GM12878 (cell line): ENCODE results near the gene ABHD6. TPM values are rescaled to one million over a fixed set of nuclear protein-coding genes. Genes with fewer than 3 reads are reported as not detected.
A peak's percentile ranks its signal among the peaks of the same experiment; 100 is the strongest.

ENCODE experiments used
- ATAC-seq: fragments of 200-7000 bp; cut with Tn5 transposase; 3 replicates; pipeline ENCODE4 v1.9.1; 2020; ENCODE audit warnings: mild to moderate bottlenecking, moderate library complexity
- BruUV-seq: library from RNA; stranded (reverse); fragments of 400-500 nt; replicated peaks from 2 replicates; lab custom pipeline; 2021; lab: Mats Ljungman, UMichigan
- CTCF ChIA-PET: fragments of 300-600 bp; sonication (Branson Sonifier 250); formaldehyde crosslinking; extraction: SDS; loops from one replicate; lab custom pipeline; 2021; ENCODE audit warnings: inconsistent platforms; lab: Yijun Ruan, JAX
- POLR2A ChIA-PET: fragments of 350-600 bp; formaldehyde crosslinking; extraction: SDS; loops from one replicate; lab custom pipeline; 2021; ENCODE audit warnings: inconsistent platforms; lab: Charles Lee
- RAD21 ChIA-PET: fragments of 300-600 bp; sonication (Branson Sonifier 250); formaldehyde crosslinking; loops from one replicate; lab custom pipeline; 2023; ENCODE audit warnings: antibody characterized with exemption; ENCODE audit not compliant: unreplicated experiment; lab: Charles Lee
- SMC1A ChIA-PET: fragments of 300-600 bp; sonication (Branson Sonifier 250); formaldehyde crosslinking; loops from one replicate; lab custom pipeline; 2023; ENCODE audit not compliant: unreplicated experiment, uncharacterized antibody; lab: Charles Lee
- DNase-seq: peaks from one replicate; pipeline ENCODE4 v3.0.0-alpha.2; 2011; ENCODE audit warnings: low read depth, low spot score
- FAIRE-seq: peaks from 3 replicates; lab custom pipeline; 2011; peaks lifted over from hg19 to GRCh38; lab: Jason Lieb, UNC
- H2AFZ ChIP-seq: 2 replicates; pipeline ENCODE4 v1.6.0; 2011; ENCODE audit warnings: low read depth, low read length, control low read depth; ENCODE audit not compliant: control insufficient read depth
- H3K27ac ChIP-seq: 2 replicates; pipeline ENCODE4 v1.5.1; 2011; ENCODE audit warnings: control low read depth; ENCODE audit not compliant: control insufficient read depth, insufficient read depth
- H3K27me3 ChIP-seq, 2 experiments: replicated peaks in 1 of 2; 2 replicates each; pipeline versions ENCODE4 v1.6.0 to v1.6.1; 2011; ENCODE audit warnings: low read length in 1 of 2; ENCODE audit not compliant: control insufficient read depth in 2 of 2, insufficient read depth in 2 of 2
- H3K36me3 ChIP-seq, 2 experiments: 2 replicates each; pipeline ENCODE4 v1.5.1; 2011; ENCODE audit warnings: low read length in 1 of 2; ENCODE audit not compliant: control insufficient read depth in 2 of 2, insufficient read depth in 2 of 2
- H3K4me1 ChIP-seq: 2 replicates; pipeline ENCODE4 v1.6.1; 2011; ENCODE audit warnings: mild to moderate bottlenecking, low read length, moderate library complexity, mixed read lengths; ENCODE audit not compliant: control insufficient read depth, insufficient read depth
- H3K4me2 ChIP-seq: 2 replicates; pipeline ENCODE4 v1.6.0; 2011; ENCODE audit warnings: control low read depth; ENCODE audit not compliant: control insufficient read depth, insufficient read depth
- H3K4me3 ChIP-seq: fragments of 200-600 bp; sonication (generic); 2 replicates; pipeline ENCODE4 v1.5.1; 2016
- H3K79me2 ChIP-seq: 2 replicates; pipeline ENCODE4 v1.6.0; 2011; ENCODE audit warnings: low read length; ENCODE audit not compliant: control insufficient read depth, insufficient read depth
- H3K9ac ChIP-seq: 2 replicates; pipeline ENCODE4 v1.8.0; 2011; ENCODE audit warnings: low read length, control low read depth, mixed read lengths; ENCODE audit not compliant: control insufficient read depth, insufficient read depth
- H3K9me3 ChIP-seq: replicated peaks from 3 replicates; pipeline ENCODE4 v1.5.1; 2011; ENCODE audit warnings: mild to moderate bottlenecking, low read length; ENCODE audit not compliant: control insufficient read depth, insufficient read depth
- H4K20me1 ChIP-seq: 2 replicates; pipeline ENCODE4 v1.6.0; 2011; ENCODE audit not compliant: control insufficient read depth, insufficient read depth
- ESRRA ChIP-seq: IDR thresholded peaks from 2 replicates; pipeline ENCODE4 v1.6.1; 2012; ENCODE audit warnings: mild to moderate bottlenecking, low read length, improper control_type of control experiment
- FOXK2 ChIP-seq: fragments of 450-650 bp; IDR thresholded peaks from 2 replicates; pipeline ENCODE4 v1.6.1; 2017; ENCODE audit warnings: mild to moderate bottlenecking, moderate library complexity
- HDGF ChIP-seq: fragments of 450-650 bp; IDR thresholded peaks from 2 replicates; pipeline ENCODE4 v1.6.1; 2016; ENCODE audit warnings: antibody characterized with exemption
- IKZF1 ChIP-seq: fragments of 450-650 bp; conservative IDR thresholded peaks from 2 replicates; pipeline ENCODE4 v1.6.1; 2017; ENCODE audit warnings: antibody characterized with exemption, mild to moderate bottlenecking
- MEF2B ChIP-seq: fragments of 450-650 bp; IDR thresholded peaks from 2 replicates; pipeline ENCODE4 v1.6.1; 2018; ENCODE audit warnings: mild to moderate bottlenecking, moderate library complexity; ENCODE audit not compliant: partially characterized antibody, poor library complexity, severe bottlenecking
- MXI1 ChIP-seq: fragments of 150-350 bp; IDR thresholded peaks from 2 replicates; pipeline ENCODE4 v1.6.1; 2011; ENCODE audit warnings: low read depth, mild to moderate bottlenecking, inconsistent platforms, low read length, improper control_type of control experiment
- RAD21 ChIP-seq: IDR thresholded peaks from 2 replicates; pipeline ENCODE4 v1.6.1; 2011; ENCODE audit warnings: mild to moderate bottlenecking, low read depth, low read length, moderate library complexity; ENCODE audit not compliant: insufficient read depth
- ZZZ3 ChIP-seq: IDR thresholded peaks from 2 replicates; pipeline ENCODE4 v1.6.1; 2011; ENCODE audit warnings: low read depth; ENCODE audit not compliant: control insufficient read depth, insufficient read length
- WGBS: methylation state at CpG from one replicate; pipeline ENCODE4 v1.1.6; 2016; ENCODE audit warnings: low lambda C conversion rate; ENCODE audit not compliant: insufficient replicate concordance, insufficient coverage; ENCODE audit errors: missing lambda C conversion rate; 5-methylcytosine and 5-hydroxymethylcytosine counted together
- in situ Hi-C: fragments of 300-500 bp; cut with MboI; formaldehyde crosslinking; loops from 9 replicates; pipeline ENCODE4 v1.14.3; 2018; ENCODE audit warnings: mixed read lengths
- intact Hi-C: fragments of 100-400 bp; cut with micrococcal nuclease; formaldehyde crosslinking; loops from one replicate; pipeline ENCODE4 v1.14.2; 2022; ENCODE audit not compliant: unreplicated experiment
- polyA plus RNA-seq, 11 experiments: library from polyadenylated mRNA; depleted of rRNA in 4 of 11; unstranded in 6 of 11; stranded (reverse) in 5 of 11; fragments of >200 nt; fragmentation: Nextera tagmentation in 4 of 11; fragmentation: Illumina TruSeq in 1 of 11; extraction: Ambion mirVana in 4 of 11; extraction: Trizol in 1 of 11; gene quantifications; 1 replicate in 1 of 11; 2 replicates in 10 of 11; pipeline versions ENCODE4 v1.2.1 to v1.2.3, GENCODE V29; 2011 to 2016; ENCODE audit warnings: inconsistent platforms in 2 of 11, missing spikeins in 2 of 11, low read depth in 1 of 11
- total RNA-seq, 4 experiments: library from RNA; depleted of rRNA in 3 of 4; stranded (reverse); fragments of >200 nt in 3 of 4; fragmentation: Illumina TruSeq in 1 of 4; extraction: Trizol in 1 of 4; gene quantifications; 2 replicates each; pipeline versions ENCODE4 v1.2.1 to v1.2.3, GENCODE V29; 2013 to 2021
- TF ChIP-seq, protein P1 (sequence below): fragments of 450-650 bp; IDR thresholded peaks from 2 replicates; pipeline ENCODE4 v1.6.1; 2017; ENCODE audit warnings: mild to moderate bottlenecking, moderate library complexity
- TF ChIP-seq, protein P2 (sequence below): fragments of 450-650 bp; IDR thresholded peaks from 2 replicates; pipeline ENCODE4 v1.6.1; 2017; ENCODE audit warnings: mild to moderate bottlenecking
- TF ChIP-seq, protein P3 (sequence below): fragments of 450-650 bp; formaldehyde crosslinking; IDR thresholded peaks from 2 replicates; pipeline ENCODE4 v1.5.0; 2022; ENCODE audit warnings: mild to moderate bottlenecking, missing genetic modification characterization

The ABHD6 gene
- total and polyA plus RNA-seq, 10 of the 15 experiments (the other 5 are each of a cell fraction or from before 2014, with no cell fraction given): 1.4 to 33.2 (median 3.2) TPM

DNA sequence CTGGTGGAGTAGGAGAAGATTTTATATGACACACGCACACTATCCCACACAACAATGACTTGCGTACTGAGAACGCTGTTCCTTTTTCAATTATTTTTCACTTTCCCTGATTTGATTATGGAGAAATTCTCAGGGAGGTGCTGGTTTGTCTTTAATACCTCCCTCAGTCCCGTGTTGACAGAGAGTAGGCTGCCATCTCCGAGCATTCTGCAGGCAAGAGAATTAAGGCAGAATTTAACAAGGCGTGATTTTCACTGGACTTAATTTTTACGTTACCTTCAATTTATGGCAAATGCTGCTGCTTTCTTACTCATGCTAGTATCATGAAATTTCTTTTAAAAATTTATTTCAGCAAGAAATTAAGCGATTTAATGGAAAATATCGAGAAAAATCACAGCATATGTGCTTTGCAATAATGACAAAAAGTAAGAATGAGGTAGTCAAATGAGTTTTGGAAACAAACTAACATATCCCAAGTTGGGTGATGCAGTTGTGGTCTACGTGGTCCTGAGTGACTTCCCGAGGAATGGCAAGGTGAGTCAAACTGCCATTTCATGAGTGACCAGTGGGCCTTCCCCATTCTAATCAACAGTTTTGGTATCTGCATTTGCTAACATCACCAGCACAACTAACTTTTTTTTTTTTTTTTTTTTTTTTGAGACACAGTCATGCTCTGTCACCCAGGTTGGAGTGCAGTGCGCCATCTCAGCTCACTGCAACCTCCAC lies 43.7 kb upstream of the ABHD6 start (continued):
- TF ChIP-seq MXI1: no peak
- TF ChIP-seq, protein P1, sequence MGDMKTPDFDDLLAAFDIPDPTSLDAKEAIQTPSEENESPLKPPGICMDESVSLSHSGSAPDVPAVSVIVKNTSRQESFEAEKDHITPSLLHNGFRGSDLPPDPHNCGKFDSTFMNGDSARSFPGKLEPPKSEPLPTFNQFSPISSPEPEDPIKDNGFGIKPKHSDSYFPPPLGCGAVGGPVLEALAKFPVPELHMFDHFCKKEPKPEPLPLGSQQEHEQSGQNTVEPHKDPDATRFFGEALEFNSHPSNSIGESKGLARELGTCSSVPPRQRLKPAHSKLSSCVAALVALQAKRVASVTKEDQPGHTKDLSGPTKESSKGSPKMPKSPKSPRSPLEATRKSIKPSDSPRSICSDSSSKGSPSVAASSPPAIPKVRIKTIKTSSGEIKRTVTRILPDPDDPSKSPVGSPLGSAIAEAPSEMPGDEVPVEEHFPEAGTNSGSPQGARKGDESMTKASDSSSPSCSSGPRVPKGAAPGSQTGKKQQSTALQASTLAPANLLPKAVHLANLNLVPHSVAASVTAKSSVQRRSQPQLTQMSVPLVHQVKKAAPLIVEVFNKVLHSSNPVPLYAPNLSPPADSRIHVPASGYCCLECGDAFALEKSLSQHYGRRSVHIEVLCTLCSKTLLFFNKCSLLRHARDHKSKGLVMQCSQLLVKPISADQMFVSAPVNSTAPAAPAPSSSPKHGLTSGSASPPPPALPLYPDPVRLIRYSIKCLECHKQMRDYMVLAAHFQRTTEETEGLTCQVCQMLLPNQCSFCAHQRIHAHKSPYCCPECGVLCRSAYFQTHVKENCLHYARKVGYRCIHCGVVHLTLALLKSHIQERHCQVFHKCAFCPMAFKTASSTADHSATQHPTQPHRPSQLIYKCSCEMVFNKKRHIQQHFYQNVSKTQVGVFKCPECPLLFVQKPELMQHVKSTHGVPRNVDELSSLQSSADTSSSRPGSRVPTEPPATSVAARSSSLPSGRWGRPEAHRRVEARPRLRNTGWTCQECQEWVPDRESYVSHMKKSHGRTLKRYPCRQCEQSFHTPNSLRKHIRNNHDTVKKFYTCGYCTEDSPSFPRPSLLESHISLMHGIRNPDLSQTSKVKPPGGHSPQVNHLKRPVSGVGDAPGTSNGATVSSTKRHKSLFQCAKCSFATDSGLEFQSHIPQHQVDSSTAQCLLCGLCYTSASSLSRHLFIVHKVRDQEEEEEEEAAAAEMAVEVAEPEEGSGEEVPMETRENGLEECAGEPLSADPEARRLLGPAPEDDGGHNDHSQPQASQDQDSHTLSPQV: no peak
- TF ChIP-seq RAD21: no peak

DNA sequence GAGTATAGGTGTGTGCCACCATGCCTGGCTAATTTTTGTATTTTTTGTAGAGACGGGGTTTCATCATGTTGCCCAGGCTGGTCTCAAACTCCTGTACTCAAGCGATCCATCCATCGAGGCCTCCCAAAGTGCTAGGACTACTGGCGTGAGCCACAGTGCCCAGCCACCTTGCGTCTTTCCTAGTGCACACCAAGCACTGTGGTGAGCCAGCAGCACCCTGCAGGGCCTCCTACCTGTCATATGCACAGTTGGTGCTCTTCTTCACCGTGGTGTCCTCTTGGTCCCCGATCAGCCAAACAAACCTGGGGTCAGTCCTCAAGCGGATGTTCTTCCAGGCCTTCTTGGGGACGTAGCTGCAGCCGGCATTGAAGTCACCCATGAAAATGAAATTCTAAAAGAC lies 40.0 kb upstream of the ABHD6 start:
- Histone ChIP-seq H3K4me1 (peaks cover 38% of the 10 kb centered on the region), H3K9me3 (peaks cover 23% of the 10 kb centered on the region), H3K9ac (no peak overlapping the region), H3K79me2 (no peaks in the 10 kb centered on the region; the same call in 1 of the 2 replicates), H3K4me2 (no peak overlapping the region), H3K27me3 (no peaks in the 10 kb centered on the region), H4K20me1 (no peaks in the 10 kb centered on the region), H3K27ac (peak overlapping the region; percentile 43; the same call in 1 of the 2 replicates), H3K36me3 (peaks cover 1 to 6% of the 10 kb centered on the region in 2 experiments; a peak in 2 of 4 replicates), H2AFZ (no peak overlapping the region), H3K4me3 (no peak overlapping the region)
- ChIA-PET CTCF (interaction anchor here (1.9 to 25.2 kb wide), 5 partner anchors 10 to 109 kb away, joined by 8 to 655 read pairs (median 11); partner anchors contain the start of genes DNASE1L3, HTD2 and RPP14), RAD21 (interaction anchor here (1.1 to 3.2 kb wide), 8 partner anchors 9 to 158 kb away, joined by 3 to 105 read pairs (median 22); partner anchors contain the start of genes ABHD6 and DNASE1L3), POLR2A (interaction anchor here (0.6 to 17.1 kb wide), 6 partner anchors 15 to 174 kb away, joined by 3 to 491 read pairs (median 3); partner anchors contain the start of gene DNASE1L3), SMC1A (interaction anchor here (1.0 to 12.6 kb wide), 5 partner anchors 8 to 153 kb away, joined by 3 to 510 read pairs (median 13); partner anchors contain the start of gene DNASE1L3)
- TF ChIP-seq HDGF (0 out of 2 replicates have a peak, but pooled peaks have one; percentile 30), IKZF1 (no peak), ESRRA (no peak), ZZZ3 (no peak), FOXK2 (no peak), MEF2B (no peak)
- TF ChIP-seq, protein P2, sequence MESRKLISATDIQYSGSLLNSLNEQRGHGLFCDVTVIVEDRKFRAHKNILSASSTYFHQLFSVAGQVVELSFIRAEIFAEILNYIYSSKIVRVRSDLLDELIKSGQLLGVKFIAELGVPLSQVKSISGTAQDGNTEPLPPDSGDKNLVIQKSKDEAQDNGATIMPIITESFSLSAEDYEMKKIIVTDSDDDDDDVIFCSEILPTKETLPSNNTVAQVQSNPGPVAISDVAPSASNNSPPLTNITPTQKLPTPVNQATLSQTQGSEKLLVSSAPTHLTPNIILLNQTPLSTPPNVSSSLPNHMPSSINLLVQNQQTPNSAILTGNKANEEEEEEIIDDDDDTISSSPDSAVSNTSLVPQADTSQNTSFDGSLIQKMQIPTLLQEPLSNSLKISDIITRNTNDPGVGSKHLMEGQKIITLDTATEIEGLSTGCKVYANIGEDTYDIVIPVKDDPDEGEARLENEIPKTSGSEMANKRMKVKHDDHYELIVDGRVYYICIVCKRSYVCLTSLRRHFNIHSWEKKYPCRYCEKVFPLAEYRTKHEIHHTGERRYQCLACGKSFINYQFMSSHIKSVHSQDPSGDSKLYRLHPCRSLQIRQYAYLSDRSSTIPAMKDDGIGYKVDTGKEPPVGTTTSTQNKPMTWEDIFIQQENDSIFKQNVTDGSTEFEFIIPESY: no peak
- TF ChIP-seq, protein P3, sequence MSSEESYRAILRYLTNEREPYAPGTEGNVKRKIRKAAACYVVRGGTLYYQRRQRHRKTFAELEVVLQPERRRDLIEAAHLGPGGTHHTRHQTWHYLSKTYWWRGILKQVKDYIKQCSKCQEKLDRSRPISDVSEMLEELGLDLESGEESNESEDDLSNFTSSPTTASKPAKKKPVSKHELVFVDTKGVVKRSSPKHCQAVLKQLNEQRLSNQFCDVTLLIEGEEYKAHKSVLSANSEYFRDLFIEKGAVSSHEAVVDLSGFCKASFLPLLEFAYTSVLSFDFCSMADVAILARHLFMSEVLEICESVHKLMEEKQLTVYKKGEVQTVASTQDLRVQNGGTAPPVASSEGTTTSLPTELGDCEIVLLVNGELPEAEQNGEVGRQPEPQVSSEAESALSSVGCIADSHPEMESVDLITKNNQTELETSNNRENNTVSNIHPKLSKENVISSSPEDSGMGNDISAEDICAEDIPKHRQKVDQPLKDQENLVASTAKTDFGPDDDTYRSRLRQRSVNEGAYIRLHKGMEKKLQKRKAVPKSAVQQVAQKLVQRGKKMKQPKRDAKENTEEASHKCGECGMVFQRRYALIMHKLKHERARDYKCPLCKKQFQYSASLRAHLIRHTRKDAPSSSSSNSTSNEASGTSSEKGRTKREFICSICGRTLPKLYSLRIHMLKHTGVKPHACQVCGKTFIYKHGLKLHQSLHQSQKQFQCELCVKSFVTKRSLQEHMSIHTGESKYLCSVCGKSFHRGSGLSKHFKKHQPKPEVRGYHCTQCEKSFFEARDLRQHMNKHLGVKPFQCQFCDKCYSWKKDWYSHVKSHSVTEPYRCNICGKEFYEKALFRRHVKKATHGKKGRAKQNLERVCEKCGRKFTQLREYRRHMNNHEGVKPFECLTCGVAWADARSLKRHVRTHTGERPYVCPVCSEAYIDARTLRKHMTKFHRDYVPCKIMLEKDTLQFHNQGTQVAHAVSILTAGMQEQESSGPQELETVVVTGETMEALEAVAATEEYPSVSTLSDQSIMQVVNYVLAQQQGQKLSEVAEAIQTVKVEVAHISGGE (CRISPR knock-in tag): no peak
- no TSS peak for BruUV-seq
- intact Hi-C loops: no loop called here
- no peak for DNase-seq
- no peak for ATAC-seq
- no peak for FAIRE-seq
- 95% methylated on average over 10 of the region's 10 CpGs for WGBS
- in situ Hi-C loops: no loop called here
